Testis (tissue), 2 donors: ENCODE results near the gene EHD2.

ENCODE experiments used
- POLR2A ChIP-seq: fragments of 450-650 bp; IDR thresholded peaks from one replicate; pipeline ENCODE4 v1.6.1; 2017; ENCODE audit warnings: antibody characterized with exemption, mild to moderate bottlenecking, moderate library complexity
- TF ChIP-seq, protein P1 (sequence below), 3 experiments: fragments of 450-650 bp in 2 of 3; fragments of 200-600 bp in 1 of 3; sonication (generic) in 1 of 3; IDR thresholded peaks; one replicate each; pipeline ENCODE4 v1.5.1; 2016 to 2019; ENCODE audit warnings: antibody characterized with exemption in 3 of 3, mild to moderate bottlenecking in 2 of 3, moderate library complexity in 1 of 3

- TF ChIP-seq, protein P1, sequence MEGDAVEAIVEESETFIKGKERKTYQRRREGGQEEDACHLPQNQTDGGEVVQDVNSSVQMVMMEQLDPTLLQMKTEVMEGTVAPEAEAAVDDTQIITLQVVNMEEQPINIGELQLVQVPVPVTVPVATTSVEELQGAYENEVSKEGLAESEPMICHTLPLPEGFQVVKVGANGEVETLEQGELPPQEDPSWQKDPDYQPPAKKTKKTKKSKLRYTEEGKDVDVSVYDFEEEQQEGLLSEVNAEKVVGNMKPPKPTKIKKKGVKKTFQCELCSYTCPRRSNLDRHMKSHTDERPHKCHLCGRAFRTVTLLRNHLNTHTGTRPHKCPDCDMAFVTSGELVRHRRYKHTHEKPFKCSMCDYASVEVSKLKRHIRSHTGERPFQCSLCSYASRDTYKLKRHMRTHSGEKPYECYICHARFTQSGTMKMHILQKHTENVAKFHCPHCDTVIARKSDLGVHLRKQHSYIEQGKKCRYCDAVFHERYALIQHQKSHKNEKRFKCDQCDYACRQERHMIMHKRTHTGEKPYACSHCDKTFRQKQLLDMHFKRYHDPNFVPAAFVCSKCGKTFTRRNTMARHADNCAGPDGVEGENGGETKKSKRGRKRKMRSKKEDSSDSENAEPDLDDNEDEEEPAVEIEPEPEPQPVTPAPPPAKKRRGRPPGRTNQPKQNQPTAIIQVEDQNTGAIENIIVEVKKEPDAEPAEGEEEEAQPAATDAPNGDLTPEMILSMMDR (IDR thresholded peaks at IDR 0.05): no peak
- no peak for TF ChIP-seq POLR2A
Measured at GRCh38 chr19:47701717-47702552, 11.3 kb upstream of the EHD2 start.
